ENCODE data around the gene RPRD2. TPM values are rescaled to one million over a fixed set of nuclear protein-coding genes. Genes with fewer than 3 reads are reported as not detected.
A peak's percentile ranks its signal among the peaks of the same experiment; 100 is the strongest.

Gene RPRD2
- total and polyA plus RNA-seq, 2 of the 4 experiments (the other 2 are of a cell fraction) = 3.9 to 11.6 TPM

DNA sequence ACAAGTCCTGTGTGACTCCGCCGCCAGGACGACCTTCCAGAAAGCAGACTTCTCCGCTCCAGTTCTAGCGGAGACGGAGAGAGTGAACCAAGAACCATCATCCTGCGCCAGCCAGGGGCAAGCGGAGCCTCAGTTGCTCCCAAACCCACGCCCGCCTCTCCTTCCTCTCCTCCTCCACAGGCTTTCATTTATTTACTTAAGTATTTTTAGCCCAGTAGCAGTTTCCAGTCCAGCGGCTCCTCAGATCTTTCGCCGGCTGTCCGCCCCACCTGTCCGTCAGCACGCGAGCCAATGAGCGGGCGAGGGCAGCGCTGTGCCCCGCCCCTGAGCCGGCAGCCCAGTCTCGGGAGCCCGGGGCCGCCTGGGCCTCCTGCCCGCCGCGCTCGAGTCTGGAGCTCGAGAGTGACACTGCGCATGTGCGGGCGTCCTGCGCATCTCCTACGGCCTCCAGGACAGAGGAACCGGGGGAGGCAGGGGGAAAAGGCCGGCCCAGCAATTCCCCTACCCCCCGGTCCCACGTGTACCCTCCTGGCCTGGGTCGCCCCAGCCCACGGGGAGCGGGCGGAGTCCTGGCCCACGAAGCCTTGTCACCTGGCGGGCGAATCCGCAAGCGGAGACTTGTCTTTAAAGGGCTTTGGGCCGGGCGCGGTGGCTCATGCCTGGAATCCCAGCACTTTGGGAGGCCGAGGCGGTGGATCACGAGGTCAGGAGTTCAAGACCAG is 151.5 kb downstream of the RPRD2 start, which contains the start of gene FALEC:
Gene FALEC, plus strand, starts transcription at position 425 of the 722 bp plus-strand sequence.
- CTCF ChIA-PET = interaction anchor here (0.6 to 3.0 kb wide), 4 partner anchors 13 to 353 kb away, joined by 3 to 13 read pairs (median 8); no protein-coding TSS in a partner anchor
- dilution Hi-C loops (cut with HindIII; ENCODE audit: low sequenced_read_pairs, unreplicated experiment) = no loop called here
- Histone ChIP-seq H3K9ac (ENCODE audit: low read depth, low read length) (peak within 1 kb of the TSS; percentile 45), H2BK5ac (ENCODE audit: low read depth, low read length, poor library complexity, severe bottlenecking) (peak within 1 kb of the TSS; percentile 72), H2AK9ac (replicated peaks; ENCODE audit: low read depth, low read length, poor library complexity) (peak within 1 kb of the TSS; percentile 83), H4K20me1 (ENCODE audit: insufficient read depth, low read length) (no peaks in the 10 kb centered on the region), H3K9me3 (ENCODE audit: control insufficient read depth, insufficient read depth, low read length) (no peaks in the 10 kb centered on the region), H2BK120ac (ENCODE audit: low read depth, low read length) (peak within 1 kb of the TSS; percentile 83), H3K9me1 (ENCODE audit: insufficient read depth, low read length) (peaks cover 17% of the 10 kb centered on the region), H3K27ac (ENCODE audit: insufficient read depth, low read length) (peak within 1 kb of the TSS; percentile 72), H3K27me3 (ENCODE audit: control insufficient read depth, insufficient read depth, low read length) (no peaks in the 10 kb centered on the region), H3K56ac (ENCODE audit: extremely low read depth, insufficient read depth, low read length) (peak within 1 kb of the TSS; percentile 67), H3K36me3 (ENCODE audit: control insufficient read depth, insufficient read depth, low read length) (peaks cover 23% of the 10 kb centered on the region), H3K4me1 (ENCODE audit: control insufficient read depth, insufficient read depth, low read length) (peaks cover 6% of the 10 kb centered on the region), H3K79me1 (ENCODE audit: low read depth in 1 of 2, low read length in 2 of 2) (peaks cover 5 to 41% of the 10 kb centered on the region in 2 experiments; a peak in 3 of 4 replicates), H3K14ac (replicated peaks; ENCODE audit: low read depth, low read length) (peak within 1 kb of the TSS; percentile 95), H2BK15ac (ENCODE audit: low read depth, low read length) (peak within 1 kb of the TSS; percentile 23; the same call in 1 of the 3 replicates), H2BK20ac (ENCODE audit: low read depth, low read length) (peak within 1 kb of the TSS; percentile 61), H4K8ac (ENCODE audit: low read depth in 2 of 2, low read length in 2 of 2) (peak within 1 kb of the TSS; percentile 67 to 92), H3K18ac (ENCODE audit: low read depth, low read length) (peak within 1 kb of the TSS; percentile 8; the same call in 1 of the 2 replicates), H3K4me2 (ENCODE audit: low read depth, low read length) (peak within 1 kb of the TSS; percentile 86), H3K23ac (ENCODE audit: low read depth, low read length) (peak within 1 kb of the TSS; percentile 98), H2AFZ (replicated peaks; ENCODE audit: low read length, poor library complexity) (peak within 1 kb of the TSS; percentile 98), H4K91ac (ENCODE audit: insufficient read depth, low read depth, low read length) (peak within 1 kb of the TSS; percentile 82), H3K4me3 (ENCODE audit: insufficient read depth, low read depth, low read length) (peak within 1 kb of the TSS; percentile 48), H3K4ac (ENCODE audit: low read depth, low read length) (peak within 1 kb of the TSS; percentile 89), H2AK5ac (ENCODE audit: low read depth, low read length) (peak within 1 kb of the TSS; percentile 40), H4K5ac (ENCODE audit: low read depth, low read length) (peak within 1 kb of the TSS; percentile 6)
- BruUV-seq (replicated peaks) = no TSS peak
- POLR2A ChIA-PET (ENCODE audit: unreplicated experiment) = interaction anchor here (1.7 kb wide), 1 partner anchor 259 kb away, joined by 5 read pairs; no protein-coding TSS in a partner anchor
- ATAC-seq (ENCODE audit: low read depth) = peak; percentile 99
- 0 out of 2 replicates have a peak, but pooled peaks have one; percentile 7 for TF ChIP-seq POLR2A (IDR thresholded peaks at IDR 0.05; ENCODE audit: low read depth, low read length)
- TF ChIP-seq MXI1 (IDR thresholded peaks at IDR 0.05; ENCODE audit: borderline replicate concordance, low read depth, low read length) = no peak
- peak; percentile 39 for TF ChIP-seq MAZ (IDR thresholded peaks at IDR 0.05; ENCODE audit: borderline replicate concordance, low read depth, low read length)
- intact Hi-C loops (cut with micrococcal nuclease) = loop anchor here (5.0 kb wide), 1 partner anchor 193 kb away; the partner anchor contains the start of gene PRPF3
- in situ Hi-C loops (cut with MboI; ENCODE audit: low sequenced_read_pairs) = no loop called here
- WGBS, 2 experiments (ENCODE audit: extremely low coverage in 2 of 2, insufficient read length in 1 of 2) = 4% methylated on average over 16 of the region's 54 CpGs; no CpG with 5 or more reads in 1 of the 2 experiments
- DNase-seq = peak; percentile 93

Measured in IMR-90 (cell line).